Heart right ventricle (tissue), 16 donors: ENCODE data around the gene UGT3A2. TPM values are rescaled to one million over a fixed set of nuclear protein-coding genes. Genes with fewer than 3 reads are reported as not detected.

Experiments
- ATAC-seq, 8 donors: fragments of 200-7000 bp; cut with Tn5 transposase; one replicate each; pipeline ENCODE4 v1.9.1; 2020; ENCODE audit warnings: mild to moderate bottlenecking in 8 of 8, moderate library complexity in 8 of 8, moderate number of reproducible peaks in 1 of 8
- DNase-seq, 2 donors: peaks; one replicate each; pipeline ENCODE4 v3.0.0-alpha.2; 2020
- H3K27ac ChIP-seq, 10 donors: fragments of 200-600 bp; sonication (generic) in 2 of 10; one replicate each; pipeline versions ENCODE4 v1.5.0 to v1.8.0; 2020 to 2022; ENCODE audit warnings: mild to moderate bottlenecking in 3 of 10
- H3K27me3 ChIP-seq, 7 donors: fragments of 200-600 bp; one replicate each; pipeline ENCODE4 v1.8.0; 2021 to 2022; ENCODE audit warnings: mild to moderate bottlenecking in 2 of 7
- H3K36me3 ChIP-seq, 9 donors: fragments of 200-600 bp; sonication (generic) in 1 of 9; one replicate each; pipeline versions ENCODE4 v1.5.0 to v1.8.0; 2020 to 2022; ENCODE audit warnings: mild to moderate bottlenecking in 2 of 9
- H3K4me1 ChIP-seq, 9 donors: fragments of 200-600 bp; sonication (generic) in 1 of 9; one replicate each; pipeline versions ENCODE4 v1.5.0 to v1.8.0; 2020 to 2022; ENCODE audit warnings: mild to moderate bottlenecking in 4 of 9
- H3K4me3 ChIP-seq, 10 donors: fragments of 200-600 bp; sonication (generic) in 2 of 10; one replicate each; pipeline versions ENCODE4 v1.5.0 to v1.8.0; 2020 to 2022; ENCODE audit warnings: mild to moderate bottlenecking in 7 of 10, moderate library complexity in 2 of 10
- H3K9me3 ChIP-seq, 11 donors: fragments of 200-600 bp in 10 of 11; sonication (generic) in 2 of 11; one replicate each; pipeline versions ENCODE4 v1.5.0 to v1.8.0; 2013 to 2022; ENCODE audit warnings: mild to moderate bottlenecking in 2 of 11, control low read depth in 1 of 11, moderate library complexity in 1 of 11
- CTCF ChIP-seq, 9 donors: fragments of 200-600 bp; sonication (generic) in 2 of 9; IDR thresholded peaks; one replicate each; pipeline versions ENCODE4 v1.5.0 to v1.8.0; 2021 to 2022; ENCODE audit warnings: antibody characterized with exemption in 9 of 9, mild to moderate bottlenecking in 5 of 9, moderate library complexity in 1 of 9
- WGBS, 2 donors: extraction: QIAGEN DNeasy Blood & Tissue Kit; methylation state at CpG; one replicate each; pipeline ENCODE4 v1.1.7; 2013; ENCODE audit warnings: inconsistent platforms in 1 of 2; 5-methylcytosine and 5-hydroxymethylcytosine counted together
- intact Hi-C, 10 donors: fragments of 100-400 bp; cut with DNase I; formaldehyde crosslinking; loops; one replicate each; pipeline versions ENCODE4 v1.11.1 to v1.14.2; 2022
- polyA plus RNA-seq, 2 donors: library from polyadenylated mRNA; stranded (reverse); fragments of 200-250 nt; gene quantifications; one replicate each; pipeline ENCODE4 v1.2.3, GENCODE V29; 2013
- total RNA-seq, 10 donors: library from RNA; stranded (reverse); fragmentation: NEBNext Ultra II Directional in 3 of 10; extraction: Animal tissue kit (Norgen Biotek cat#: 25700) in 3 of 10; gene quantifications; one replicate each; pipeline versions ENCODE4 v1.2.1 to v1.2.4, GENCODE V29; 2021 to 2023
- donor health status: Arrhythmogenic right ventricular cardiomyopathy.
- donor health status: ischemic (EF 13 %, LVEDD 7.1; RV severe dilation, severe dysfunction).
- donor health status: healthy with polysubstance abuse.
- donor health status: DM: no; HTN: yes; CAD: no.
- donor health status: DM: no; HTN: no; CAD: no.
- donor health status: ischemic (EF 25% LVEDD 6.9; RV normal size, moderate dysfunction).
- donor health status: ischemic (EF 25% LVEDD 5.7; RV mildly dilated, moderate dysfunction).
- donor health status: healthy.
- donor health status: DM: yes; HTN: yes; CAD: no.
- donor health status: Ischemic cardiomyopathy.
- donor health status: ischemic (EF 35%, LVEDD 5.7; RV mildly dilated, moderate dysfunction).
- donor health status: nonischemic (EF 11% LVEDD 7.7; RV severe dilation, severe dysfunction).
- donor health status: DM: yes; HTN: yes; CAD: no.
- donor health status: PGD.
- donor health status: ischemic (EF 29% LVEDD 5.4; RV normal size, mild dysfunction).
- donor health status: nonischemic (EF 23%, LVEDD 6.1; RV moderate dilation, normal function).

The UGT3A2 gene
- total and polyA plus RNA-seq, 12 donors: not detected

GRCh38 chr5:36007366-36007765 lies 59.3 kb downstream of the UGT3A2 start:
- Histone ChIP-seq H3K36me3 (no peaks in the 10 kb centered on the region), H3K9me3 (peaks cover 0 to 14% (median 0%) of the 10 kb centered on the region in 11 donors), H3K4me1 (no peaks in the 10 kb centered on the region), H3K27me3 (peaks cover 0 to 3% (median 0%) of the 10 kb centered on the region in 7 donors), H3K27ac (no peak overlapping the region), H3K4me3 (no peak overlapping the region)
- intact Hi-C loops: no loop called here
- no peak for ATAC-seq
- no peak for DNase-seq
- no peak for TF ChIP-seq CTCF (IDR thresholded peaks at IDR 0.05)

GRCh38 chr5:36006163-36006562 lies 60.5 kb downstream of the UGT3A2 start:
- TF ChIP-seq CTCF (IDR thresholded peaks at IDR 0.05): no peak
- H3K4me1 ChIP-seq: no peaks in the 10 kb centered on the region
- H3K36me3 ChIP-seq: no peaks in the 10 kb centered on the region
- DNase-seq (no peak), ATAC-seq (no peak)
- H3K9me3 ChIP-seq: peaks cover 0 to 13% (median 0%) of the 10 kb centered on the region in 11 donors
- intact Hi-C loops: no loop called here
- H3K27ac ChIP-seq: no peak overlapping the region
- peaks cover 0 to 3% (median 0%) of the 10 kb centered on the region in 7 donors for H3K27me3 ChIP-seq
- H3K4me3 ChIP-seq: no peak overlapping the region
- 57 to 78% methylated on average over 1 of the region's 1 CpG for WGBS, 2 donors

GRCh38 chr5:36001032-36001431 lies 65.7 kb downstream of the UGT3A2 start:
- Histone ChIP-seq H3K27me3 (peaks cover 0 to 3% (median 0%) of the 10 kb centered on the region in 7 donors), H3K9me3 (no peaks in the 10 kb centered on the region), H3K27ac (no peak overlapping the region), H3K36me3 (no peaks in the 10 kb centered on the region), H3K4me1 (no peaks in the 10 kb centered on the region), H3K4me3 (no peak overlapping the region)
- intact Hi-C loops: no loop called here
- TF ChIP-seq CTCF (IDR thresholded peaks at IDR 0.05): no peak
- ATAC-seq: no peak
- no peak for DNase-seq
- WGBS, 2 donors: 76 to 83% methylated on average over 3 of the region's 3 CpGs

- intact Hi-C loops: no loop called here
- Histone ChIP-seq H3K4me1 (no peaks in the 10 kb centered on the region), H3K9me3 (no peaks in the 10 kb centered on the region), H3K27me3 (peaks cover 0 to 3% (median 0%) of the 10 kb centered on the region in 7 donors), H3K27ac (no peak overlapping the region), H3K4me3 (no peak overlapping the region), H3K36me3 (no peaks in the 10 kb centered on the region)
- DNase-seq (no peak), ATAC-seq (no peak)
- 71 to 76% methylated on average over 1 of the region's 1 CpG for WGBS, 2 donors
- TF ChIP-seq CTCF (IDR thresholded peaks at IDR 0.05): no peak
These were observed 67.1 kb downstream of the UGT3A2 start for GRCh38 chr5:35999547-35999946.
